ENCODE results near the gene TIGD2. TPM values are rescaled to one million over a fixed set of nuclear protein-coding genes. Genes with fewer than 3 reads are reported as not detected.

Gene TIGD2
- polyA plus RNA-seq, 1 donor (not counting 4 experiments of a cell fraction or from before 2014, with no cell fraction given): 5.3 TPM

DNA sequence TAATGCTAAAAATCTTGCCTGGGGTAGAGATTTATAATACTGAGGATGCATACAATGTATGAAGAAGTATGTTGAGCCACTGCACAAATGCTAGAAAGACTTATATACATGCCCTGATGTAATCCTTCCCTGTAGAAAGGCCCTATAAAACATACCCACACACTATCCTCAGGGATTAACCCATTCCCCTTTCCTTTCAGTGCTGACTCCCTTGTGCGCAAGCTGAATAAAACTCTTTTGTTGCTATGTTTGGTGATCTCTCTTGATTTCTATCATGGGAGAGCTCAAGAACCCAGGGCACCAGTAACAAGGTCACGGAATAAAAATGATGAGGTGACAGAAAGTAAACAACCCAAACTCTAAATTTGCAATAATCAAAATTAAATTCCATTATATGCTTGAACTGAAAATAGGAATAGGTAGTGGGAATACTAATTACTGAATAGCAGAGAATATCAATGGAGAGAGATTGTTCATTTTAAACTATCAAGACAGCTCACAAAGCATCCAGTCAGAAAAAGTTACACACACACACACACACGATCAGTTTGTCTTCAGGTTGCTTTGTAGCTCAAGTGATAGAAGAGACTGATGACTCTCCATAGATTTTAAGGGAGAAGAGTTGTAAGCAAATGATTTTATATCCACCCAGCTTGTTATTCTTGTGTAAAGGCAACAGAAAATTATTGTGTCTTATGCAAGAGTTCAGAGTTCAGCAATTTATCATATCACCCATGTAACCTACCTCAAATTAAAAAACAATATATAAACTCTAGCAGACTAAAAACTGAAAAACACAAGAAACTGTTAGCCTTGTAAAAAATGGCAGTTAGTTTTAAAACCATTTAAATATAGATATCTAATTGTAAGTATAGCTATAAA is 14.8 kb downstream of the TIGD2 start:
- DNase-seq (ENCODE audit: low read depth, low spot score) (no peak), FAIRE-seq (no peak)
- Histone ChIP-seq H3K4me1 (ENCODE audit: control insufficient read depth, extremely low read depth, insufficient read depth, low read length) (peaks cover 7% of the 10 kb centered on the region), H3K9me3 (ENCODE audit: control insufficient read depth, low read depth, low read length) (no peaks in the 10 kb centered on the region), H3K27ac (ENCODE audit: control insufficient read depth, insufficient read depth, low read length) (no peak overlapping the region), H3K9ac (ENCODE audit: control insufficient read depth, extremely low read depth, insufficient read depth, low read length) (no peak overlapping the region), H3K4me2 (ENCODE audit: control insufficient read depth, extremely low read depth, insufficient read depth, low read depth, low read length) (no peak overlapping the region), H3K36me3 (ENCODE audit: control insufficient read depth in 2 of 2, extremely low read depth in 1 of 2, insufficient read depth in 2 of 2, low read length in 2 of 2) (no peaks in the 10 kb centered on the region), H3K79me2 (ENCODE audit: control insufficient read depth, insufficient read depth, low read length) (no peaks in the 10 kb centered on the region), H3K4me3 (ENCODE audit: control insufficient read depth in 2 of 3, extremely low read depth in 1 of 3, insufficient read depth in 2 of 3, low read depth in 1 of 3, low read length in 3 of 3) (no peak overlapping the region), H3K9me1 (ENCODE audit: control insufficient read depth, extremely low read depth, insufficient read depth, low read length) (no peaks in the 10 kb centered on the region), H4K20me1 (ENCODE audit: control insufficient read depth, extremely low read depth, insufficient read depth, low read length) (no peaks in the 10 kb centered on the region), H2AFZ (ENCODE audit: control insufficient read depth, low read length) (no peak overlapping the region), H3K27me3 (ENCODE audit: control insufficient read depth, extremely low read depth, insufficient read depth, low read length) (no peaks in the 10 kb centered on the region)
- dilution Hi-C loops (cut with MboI; ENCODE audit: extremely low pct_ligation_motif_present, low sequenced_read_pairs): no loop called here
- TF ChIP-seq EZH2 (IDR thresholded peaks at IDR 0.05; ENCODE audit: low read length): no peak
- TF ChIP-seq, protein P1, sequence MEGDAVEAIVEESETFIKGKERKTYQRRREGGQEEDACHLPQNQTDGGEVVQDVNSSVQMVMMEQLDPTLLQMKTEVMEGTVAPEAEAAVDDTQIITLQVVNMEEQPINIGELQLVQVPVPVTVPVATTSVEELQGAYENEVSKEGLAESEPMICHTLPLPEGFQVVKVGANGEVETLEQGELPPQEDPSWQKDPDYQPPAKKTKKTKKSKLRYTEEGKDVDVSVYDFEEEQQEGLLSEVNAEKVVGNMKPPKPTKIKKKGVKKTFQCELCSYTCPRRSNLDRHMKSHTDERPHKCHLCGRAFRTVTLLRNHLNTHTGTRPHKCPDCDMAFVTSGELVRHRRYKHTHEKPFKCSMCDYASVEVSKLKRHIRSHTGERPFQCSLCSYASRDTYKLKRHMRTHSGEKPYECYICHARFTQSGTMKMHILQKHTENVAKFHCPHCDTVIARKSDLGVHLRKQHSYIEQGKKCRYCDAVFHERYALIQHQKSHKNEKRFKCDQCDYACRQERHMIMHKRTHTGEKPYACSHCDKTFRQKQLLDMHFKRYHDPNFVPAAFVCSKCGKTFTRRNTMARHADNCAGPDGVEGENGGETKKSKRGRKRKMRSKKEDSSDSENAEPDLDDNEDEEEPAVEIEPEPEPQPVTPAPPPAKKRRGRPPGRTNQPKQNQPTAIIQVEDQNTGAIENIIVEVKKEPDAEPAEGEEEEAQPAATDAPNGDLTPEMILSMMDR (optimal IDR thresholded peaks at IDR 0.05 in 1 of 3, IDR thresholded peaks at IDR 0.05 in 1 of 3, conservative IDR thresholded peaks at IDR 0.05 in 1 of 3; ENCODE audit: extremely low read depth in 1 of 3, insufficient read depth in 2 of 3, low read length in 3 of 3): no peak

DNA sequence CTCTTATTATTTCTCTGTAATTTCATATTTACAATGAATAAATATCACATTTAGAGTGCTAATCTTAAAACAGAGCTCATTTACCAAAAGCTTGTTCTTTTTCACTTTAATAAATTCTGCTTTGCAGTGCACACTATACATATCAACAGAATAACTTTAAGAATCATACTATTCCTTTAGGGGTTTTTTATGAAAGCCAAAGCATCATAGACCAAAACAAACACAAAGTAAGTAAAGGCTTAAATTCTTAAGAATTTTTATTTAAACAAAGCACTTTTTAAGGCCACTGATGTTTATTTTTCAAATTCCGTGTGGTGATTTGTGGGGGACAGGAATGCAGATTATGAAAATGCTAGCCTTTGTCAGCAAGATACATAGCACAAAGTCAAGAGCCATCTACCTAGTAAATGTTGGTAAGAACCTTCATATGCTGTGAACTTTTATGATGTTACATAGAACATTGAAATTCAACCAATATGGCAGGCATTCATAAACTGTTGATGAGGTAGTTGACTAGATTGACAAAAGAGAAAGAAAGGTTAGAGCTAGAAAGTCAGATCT is 17.8 kb downstream of the TIGD2 start:
- dilution Hi-C loops (cut with MboI; ENCODE audit: extremely low pct_ligation_motif_present, low sequenced_read_pairs): no loop called here
- no peaks in the 10 kb centered on the region for H3K36me3 ChIP-seq (ENCODE audit: control insufficient read depth in 2 of 2, extremely low read depth in 1 of 2, insufficient read depth in 2 of 2, low read length in 2 of 2)
- H2AFZ ChIP-seq (ENCODE audit: control insufficient read depth, low read length): no peak overlapping the region
- H3K4me3 ChIP-seq (ENCODE audit: control insufficient read depth in 2 of 3, extremely low read depth in 1 of 3, insufficient read depth in 2 of 3, low read depth in 1 of 3, low read length in 3 of 3): no peak overlapping the region
- H3K27ac ChIP-seq (ENCODE audit: control insufficient read depth, insufficient read depth, low read length): no peak overlapping the region
- H3K9me3 ChIP-seq (ENCODE audit: control insufficient read depth, low read depth, low read length): no peaks in the 10 kb centered on the region
- H3K27me3 ChIP-seq (ENCODE audit: control insufficient read depth, extremely low read depth, insufficient read depth, low read length): no peaks in the 10 kb centered on the region
- H3K9ac ChIP-seq (ENCODE audit: control insufficient read depth, extremely low read depth, insufficient read depth, low read length): no peak overlapping the region
- H3K9me1 ChIP-seq (ENCODE audit: control insufficient read depth, extremely low read depth, insufficient read depth, low read length): no peaks in the 10 kb centered on the region
- no peaks in the 10 kb centered on the region for H3K4me1 ChIP-seq (ENCODE audit: control insufficient read depth, extremely low read depth, insufficient read depth, low read length)
- no peaks in the 10 kb centered on the region for H3K79me2 ChIP-seq (ENCODE audit: control insufficient read depth, insufficient read depth, low read length)
- TF ChIP-seq, protein P1 (optimal IDR thresholded peaks at IDR 0.05 in 1 of 3, IDR thresholded peaks at IDR 0.05 in 1 of 3, conservative IDR thresholded peaks at IDR 0.05 in 1 of 3; ENCODE audit: extremely low read depth in 1 of 3, insufficient read depth in 2 of 3, low read length in 3 of 3): no peak
- no peak for TF ChIP-seq EZH2 (IDR thresholded peaks at IDR 0.05; ENCODE audit: low read length)
- no peaks in the 10 kb centered on the region for H4K20me1 ChIP-seq (ENCODE audit: control insufficient read depth, extremely low read depth, insufficient read depth, low read length)
- H3K4me2 ChIP-seq (ENCODE audit: control insufficient read depth, extremely low read depth, insufficient read depth, low read depth, low read length): no peak overlapping the region
- DNase-seq (ENCODE audit: low read depth, low spot score): no peak
- FAIRE-seq: no peak
